Measurements from ENCODE around the gene SCN3A. TPM values are rescaled to one million over a fixed set of nuclear protein-coding genes. Genes with fewer than 3 reads are reported as not detected.

Gene SCN3A
- total and polyA plus RNA-seq, 2 of the 4 experiments (the other 2 are of a cell fraction): 0.26 to 0.90 TPM

GRCh38 chr2:165245081-165245793 lies 41.4 kb upstream of the SCN3A start:
- no peaks in the 10 kb centered on the region for H4K20me1 ChIP-seq (ENCODE audit: insufficient read depth, low read length)
- H3K9me3 ChIP-seq (ENCODE audit: control insufficient read depth, insufficient read depth, low read length): no peaks in the 10 kb centered on the region
- no peak overlapping the region for H2AK5ac ChIP-seq (ENCODE audit: low read depth, low read length)
- H3K23ac ChIP-seq (ENCODE audit: low read depth, low read length): no peak overlapping the region
- no peak overlapping the region for H2BK20ac ChIP-seq (ENCODE audit: low read depth, low read length)
- POLR2A ChIA-PET (ENCODE audit: unreplicated experiment): no interaction called here
- H3K4me3 ChIP-seq (ENCODE audit: insufficient read depth, low read depth, low read length): no peak overlapping the region
- CTCF ChIA-PET: interaction anchor here (0.7 kb wide), 1 partner anchor 695 kb away, joined by 4 read pairs; no protein-coding TSS in a partner anchor
- DNase-seq (no peak), ATAC-seq (ENCODE audit: low read depth) (no peak)
- no CpG with 5 or more reads among the region's 5 CpGs for WGBS, 2 experiments (ENCODE audit: extremely low coverage in 2 of 2, insufficient read length in 1 of 2)
- dilution Hi-C loops (cut with HindIII; ENCODE audit: low sequenced_read_pairs, unreplicated experiment) (no loop called here), in situ Hi-C loops (cut with MboI; ENCODE audit: low sequenced_read_pairs) (no loop called here), intact Hi-C loops (cut with micrococcal nuclease) (no loop called here)
- no peaks in the 10 kb centered on the region for H3K36me3 ChIP-seq (ENCODE audit: control insufficient read depth, insufficient read depth, low read length)
- TF ChIP-seq POLR2A (IDR thresholded peaks at IDR 0.05; ENCODE audit: low read depth, low read length) (no peak), FOS (IDR thresholded peaks at IDR 0.05; ENCODE audit: low read depth, low read length) (no peak), MAFK (IDR thresholded peaks at IDR 0.05; ENCODE audit: low read depth, low read length) (no peak), RFX5 (IDR thresholded peaks at IDR 0.05; ENCODE audit: low read depth, low read length) (no peak), CEBPB (IDR thresholded peaks at IDR 0.05; ENCODE audit: low read depth, low read length) (no peak), BHLHE40 (IDR thresholded peaks at IDR 0.05; ENCODE audit: low read depth, low read length) (no peak), RCOR1 (IDR thresholded peaks at IDR 0.05; ENCODE audit: insufficient replicate concordance, low read length) (no peak), MXI1 (IDR thresholded peaks at IDR 0.05; ENCODE audit: borderline replicate concordance, low read depth, low read length) (no peak), MAZ (IDR thresholded peaks at IDR 0.05; ENCODE audit: borderline replicate concordance, low read depth, low read length) (no peak), RAD21 (IDR thresholded peaks at IDR 0.05; ENCODE audit: low read length) (no peak), CHD1 (IDR thresholded peaks at IDR 0.05; ENCODE audit: low read depth, low read length) (no peak), NFE2L2 (IDR thresholded peaks at IDR 0.05; ENCODE audit: low read depth, low read length) (no peak), SMC3 (IDR thresholded peaks at IDR 0.05; ENCODE audit: low read depth, low read length) (no peak)
- TF ChIP-seq, protein P1, sequence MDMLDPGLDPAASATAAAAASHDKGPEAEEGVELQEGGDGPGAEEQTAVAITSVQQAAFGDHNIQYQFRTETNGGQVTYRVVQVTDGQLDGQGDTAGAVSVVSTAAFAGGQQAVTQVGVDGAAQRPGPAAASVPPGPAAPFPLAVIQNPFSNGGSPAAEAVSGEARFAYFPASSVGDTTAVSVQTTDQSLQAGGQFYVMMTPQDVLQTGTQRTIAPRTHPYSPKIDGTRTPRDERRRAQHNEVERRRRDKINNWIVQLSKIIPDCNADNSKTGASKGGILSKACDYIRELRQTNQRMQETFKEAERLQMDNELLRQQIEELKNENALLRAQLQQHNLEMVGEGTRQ (IDR thresholded peaks at IDR 0.05; ENCODE audit: low read depth, low read length): no peak
- TF ChIP-seq, protein P2, sequence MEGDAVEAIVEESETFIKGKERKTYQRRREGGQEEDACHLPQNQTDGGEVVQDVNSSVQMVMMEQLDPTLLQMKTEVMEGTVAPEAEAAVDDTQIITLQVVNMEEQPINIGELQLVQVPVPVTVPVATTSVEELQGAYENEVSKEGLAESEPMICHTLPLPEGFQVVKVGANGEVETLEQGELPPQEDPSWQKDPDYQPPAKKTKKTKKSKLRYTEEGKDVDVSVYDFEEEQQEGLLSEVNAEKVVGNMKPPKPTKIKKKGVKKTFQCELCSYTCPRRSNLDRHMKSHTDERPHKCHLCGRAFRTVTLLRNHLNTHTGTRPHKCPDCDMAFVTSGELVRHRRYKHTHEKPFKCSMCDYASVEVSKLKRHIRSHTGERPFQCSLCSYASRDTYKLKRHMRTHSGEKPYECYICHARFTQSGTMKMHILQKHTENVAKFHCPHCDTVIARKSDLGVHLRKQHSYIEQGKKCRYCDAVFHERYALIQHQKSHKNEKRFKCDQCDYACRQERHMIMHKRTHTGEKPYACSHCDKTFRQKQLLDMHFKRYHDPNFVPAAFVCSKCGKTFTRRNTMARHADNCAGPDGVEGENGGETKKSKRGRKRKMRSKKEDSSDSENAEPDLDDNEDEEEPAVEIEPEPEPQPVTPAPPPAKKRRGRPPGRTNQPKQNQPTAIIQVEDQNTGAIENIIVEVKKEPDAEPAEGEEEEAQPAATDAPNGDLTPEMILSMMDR (conservative IDR thresholded peaks at IDR 0.05; ENCODE audit: low read depth, low read length): no peak
- TF ChIP-seq, protein P3, sequence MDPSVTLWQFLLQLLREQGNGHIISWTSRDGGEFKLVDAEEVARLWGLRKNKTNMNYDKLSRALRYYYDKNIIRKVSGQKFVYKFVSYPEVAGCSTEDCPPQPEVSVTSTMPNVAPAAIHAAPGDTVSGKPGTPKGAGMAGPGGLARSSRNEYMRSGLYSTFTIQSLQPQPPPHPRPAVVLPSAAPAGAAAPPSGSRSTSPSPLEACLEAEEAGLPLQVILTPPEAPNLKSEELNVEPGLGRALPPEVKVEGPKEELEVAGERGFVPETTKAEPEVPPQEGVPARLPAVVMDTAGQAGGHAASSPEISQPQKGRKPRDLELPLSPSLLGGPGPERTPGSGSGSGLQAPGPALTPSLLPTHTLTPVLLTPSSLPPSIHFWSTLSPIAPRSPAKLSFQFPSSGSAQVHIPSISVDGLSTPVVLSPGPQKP (IDR thresholded peaks at IDR 0.05; ENCODE audit: borderline replicate concordance, low read depth, low read length): no peak
- no peak overlapping the region for H2BK15ac ChIP-seq (ENCODE audit: low read depth, low read length)
- no peak overlapping the region for H3K14ac ChIP-seq (replicated peaks; ENCODE audit: low read depth, low read length)
- H3K4me1 ChIP-seq (ENCODE audit: control insufficient read depth, insufficient read depth, low read length): no peaks in the 10 kb centered on the region
- H4K8ac ChIP-seq (ENCODE audit: low read depth in 2 of 2, low read length in 2 of 2): no peak overlapping the region
- H3K4ac ChIP-seq (ENCODE audit: low read depth, low read length): no peak overlapping the region
- no peak overlapping the region for H3K4me2 ChIP-seq (ENCODE audit: low read depth, low read length)
- H2AK9ac ChIP-seq (replicated peaks; ENCODE audit: low read depth, low read length, poor library complexity): no peak overlapping the region
- no peak overlapping the region for H3K18ac ChIP-seq (ENCODE audit: low read depth, low read length)
- no peak overlapping the region for H2BK120ac ChIP-seq (ENCODE audit: low read depth, low read length)
- no TSS peak for BruUV-seq (replicated peaks)
- no peak overlapping the region for H3K56ac ChIP-seq (ENCODE audit: extremely low read depth, insufficient read depth, low read length)
- H3K9ac ChIP-seq (ENCODE audit: low read depth, low read length): no peak overlapping the region
- H2AFZ ChIP-seq (replicated peaks; ENCODE audit: low read length, poor library complexity): no peak overlapping the region
- H3K27me3 ChIP-seq (ENCODE audit: control insufficient read depth, insufficient read depth, low read length): no peaks in the 10 kb centered on the region
- no peak overlapping the region for H4K91ac ChIP-seq (ENCODE audit: insufficient read depth, low read depth, low read length)
- no peaks in the 10 kb centered on the region for H3K9me1 ChIP-seq (ENCODE audit: insufficient read depth, low read length)
- no peak overlapping the region for H2BK5ac ChIP-seq (ENCODE audit: low read depth, low read length, poor library complexity, severe bottlenecking)
- H3K27ac ChIP-seq (ENCODE audit: insufficient read depth, low read length): no peak overlapping the region
- H4K5ac ChIP-seq (ENCODE audit: low read depth, low read length): no peak overlapping the region
- no peaks in the 10 kb centered on the region for H3K79me1 ChIP-seq (ENCODE audit: low read depth in 1 of 2, low read length in 2 of 2)

Data from IMR-90 (cell line).